K562 (cell line): ENCODE results near the gene DIMT1. TPM values are rescaled to one million over a fixed set of nuclear protein-coding genes. Genes with fewer than 3 reads are reported as not detected.

ENCODE experiments used
- ARID3B ChIP-seq: fragments of 250-450 bp; sonication (Bioruptor Pico); IDR thresholded peaks from 2 replicates; pipeline ENCODE4 v1.4.0; 2020; ENCODE audit warnings: borderline replicate concordance
- MBD1 ChIP-seq: fragments of 250-450 bp; sonication (Bioruptor Pico); IDR thresholded peaks from 2 replicates; pipeline ENCODE4 v1.8.0; 2022; ENCODE audit warnings: inconsistent platforms
- PRMT5 ChIP-seq: sonication (generic); formaldehyde crosslinking; IDR thresholded peaks from 2 replicates; pipeline ENCODE4 v1.5.0; 2020; ENCODE audit warnings: missing genetic modification reagents
- RBM15 ChIP-seq: fragments of 200-400 bp; formaldehyde crosslinking; IDR thresholded peaks from 2 replicates; pipeline ENCODE4 v1.6.1; 2018; ENCODE audit warnings: mild to moderate bottlenecking, low read length, moderate library complexity; ENCODE audit not compliant: insufficient read depth
- SFPQ ChIP-seq: fragments of 200-400 bp; formaldehyde crosslinking; IDR thresholded peaks from 2 replicates; pipeline ENCODE4 v1.6.1; 2017; ENCODE audit warnings: mild to moderate bottlenecking, low read depth, low read length, moderate library complexity
- SRF ChIP-seq, 2 experiments: fragments of 250-450, 450-650 bp in 1 of 2; sonication (Bioruptor Pico) in 1 of 2; sonication (generic) in 1 of 2; formaldehyde crosslinking; IDR thresholded peaks; 2 replicates each; pipeline versions ENCODE4 v1.5.0 to v1.5.1; 2020 to 2022; ENCODE audit warnings: mild to moderate bottlenecking in 1 of 2, missing genetic modification reagents in 1 of 2
- TBL1XR1 ChIP-seq, 2 experiments: IDR thresholded peaks; 2 replicates each; pipeline ENCODE4 v1.6.1; 2012; ENCODE audit warnings: improper control_type of control experiment in 2 of 2, low read length in 2 of 2, mild to moderate bottlenecking in 1 of 2
- ZNF217 ChIP-seq: sonication (generic); formaldehyde crosslinking; IDR thresholded peaks from 2 replicates; pipeline ENCODE4 v1.8.0; 2022; ENCODE audit warnings: mild to moderate bottlenecking, missing genetic modification reagents
- ZNF280A ChIP-seq: fragments of 450-650 bp; IDR thresholded peaks from 2 replicates; pipeline ENCODE4 v1.6.1; 2018; ENCODE audit warnings: mild to moderate bottlenecking, low read depth; ENCODE audit not compliant: partially characterized antibody
- ZNF407 ChIP-seq: fragments of 450-650 bp; IDR thresholded peaks from 2 replicates; pipeline ENCODE4 v1.6.1; 2016; ENCODE audit warnings: low read depth
- polyA plus RNA-seq, 8 experiments: library from polyadenylated mRNA; depleted of rRNA in 4 of 8; stranded (reverse) in 5 of 8; unstranded in 3 of 8; fragments of >200 nt; fragmentation: Nextera tagmentation in 2 of 8; fragmentation: Illumina TruSeq in 1 of 8; extraction: Ambion mirVana in 2 of 8; extraction: Trizol in 1 of 8; gene quantifications; 2 replicates each; pipeline versions ENCODE4 v1.2.1 to v1.2.3, GENCODE V29; 2011 to 2014; ENCODE audit warnings: inconsistent platforms in 1 of 8, missing spikeins in 1 of 8
- total RNA-seq, 7 experiments: library from RNA; depleted of rRNA in 6 of 7; stranded (reverse); fragments of >200 nt in 6 of 7; fragmentation: Illumina TruSeq in 2 of 7; extraction: Trizol in 2 of 7; gene quantifications; 2 replicates each; pipeline versions ENCODE4 v1.2.1 to v1.2.3, GENCODE V29; 2011 to 2021; ENCODE audit warnings: low replicate concordance in 1 of 7

DIMT1 gene
- total and polyA plus RNA-seq, 9 of the 15 experiments (the other 6 are each of a cell fraction or from before 2014, with no cell fraction given), result 28.9 to 85.3 (median 54.1) TPM

GRCh38 chr5:62412549-62413329 lies 9.0 kb upstream of the DIMT1 start, which contains the start of gene IPO11 (continued):
- TF ChIP-seq ZNF407 (no peak), ZNF217 (0 out of 2 replicates have a peak, but pooled peaks have one; percentile 48), RBM15 (no peak), SRF (CRISPR knock-in tag; IDR thresholded peaks at IDR 0.05) (peak; percentile 14 to 83; a peak in 1 of 4 replicates), SFPQ (no peak), ZNF280A (no peak), ARID3B (CRISPR knock-in tag) (0 out of 2 replicates have a peak, but pooled peaks have one; percentile 74), PRMT5 (CRISPR knock-in tag) (no peak), MBD1 (CRISPR knock-in tag) (no peak), TBL1XR1 (IDR thresholded peaks at IDR 0.05; ENCODE audit: low read length in 2 of 2) (peak; percentile 32 to 98; a peak in 2 of 4 replicates)
